ENCODE results near the gene SIRT4.

The SIRT4 gene

GRCh38 chr12:120278137-120279069 lies 23.7 kb upstream of the SIRT4 start:
- no peak for DNase-seq

- DNase-seq, result no peak
Observed at GRCh38 chr12:120283318-120283717, 18.8 kb upstream of the SIRT4 start.

DNA sequence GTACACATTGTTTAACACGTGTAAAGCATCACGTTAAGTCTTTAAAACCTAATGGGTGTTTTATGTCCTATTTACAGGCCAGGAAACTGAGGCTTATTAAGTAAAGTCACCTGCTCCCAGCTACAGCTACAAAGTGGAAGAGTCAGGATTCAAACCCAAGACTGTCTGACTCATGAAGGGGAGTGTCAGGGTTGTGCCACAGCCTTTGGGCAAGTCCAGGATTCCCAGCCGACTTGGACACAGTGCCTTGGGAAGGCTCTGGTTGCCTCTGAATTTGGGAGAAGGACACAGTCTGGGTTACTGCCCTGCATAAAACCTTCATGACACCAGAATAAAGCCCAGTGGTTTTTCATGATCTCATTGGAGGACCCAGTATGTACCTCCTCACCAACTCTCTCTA lies 17.7 kb upstream of the SIRT4 start:
- DNase-seq, result no peak

DNA sequence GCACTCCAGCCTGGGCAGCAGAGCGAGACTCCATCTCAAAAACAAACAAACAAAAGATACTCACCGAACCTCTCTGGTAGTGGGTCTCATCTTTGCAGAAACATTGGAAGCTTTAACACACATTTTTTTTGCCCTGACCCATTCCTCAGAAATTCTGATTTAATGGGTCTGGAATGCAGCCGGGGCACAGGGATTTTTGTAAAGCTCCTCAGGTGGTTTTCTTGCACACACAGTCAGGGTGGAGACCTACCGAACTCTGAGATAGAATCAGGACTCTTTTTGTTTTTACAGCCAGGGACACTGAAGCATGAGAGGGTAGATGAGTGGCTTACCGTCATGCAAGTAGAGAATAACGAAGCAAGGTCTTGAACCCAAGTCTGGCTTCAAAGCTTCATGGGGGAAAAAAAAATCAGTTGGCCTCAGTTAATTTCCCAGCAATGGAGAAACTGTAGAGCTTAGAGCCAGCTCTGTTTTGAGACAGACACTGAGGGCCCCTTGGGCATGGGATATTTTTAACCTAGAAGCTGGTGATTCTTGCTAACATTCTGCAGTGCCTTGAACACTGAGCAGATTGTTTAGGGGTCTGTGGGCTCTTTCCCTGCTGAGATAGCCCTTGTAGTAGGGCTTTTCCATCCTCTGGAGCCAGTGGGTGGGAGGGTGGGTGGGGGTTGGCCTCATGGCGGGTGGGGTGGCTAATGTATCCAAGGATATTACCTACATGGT lies 15.2 kb upstream of the SIRT4 start:
- DNase-seq, result no peak

- no peak for DNase-seq
Observed at GRCh38 chr12:120287491-120287890, 14.6 kb upstream of the SIRT4 start.

DNA sequence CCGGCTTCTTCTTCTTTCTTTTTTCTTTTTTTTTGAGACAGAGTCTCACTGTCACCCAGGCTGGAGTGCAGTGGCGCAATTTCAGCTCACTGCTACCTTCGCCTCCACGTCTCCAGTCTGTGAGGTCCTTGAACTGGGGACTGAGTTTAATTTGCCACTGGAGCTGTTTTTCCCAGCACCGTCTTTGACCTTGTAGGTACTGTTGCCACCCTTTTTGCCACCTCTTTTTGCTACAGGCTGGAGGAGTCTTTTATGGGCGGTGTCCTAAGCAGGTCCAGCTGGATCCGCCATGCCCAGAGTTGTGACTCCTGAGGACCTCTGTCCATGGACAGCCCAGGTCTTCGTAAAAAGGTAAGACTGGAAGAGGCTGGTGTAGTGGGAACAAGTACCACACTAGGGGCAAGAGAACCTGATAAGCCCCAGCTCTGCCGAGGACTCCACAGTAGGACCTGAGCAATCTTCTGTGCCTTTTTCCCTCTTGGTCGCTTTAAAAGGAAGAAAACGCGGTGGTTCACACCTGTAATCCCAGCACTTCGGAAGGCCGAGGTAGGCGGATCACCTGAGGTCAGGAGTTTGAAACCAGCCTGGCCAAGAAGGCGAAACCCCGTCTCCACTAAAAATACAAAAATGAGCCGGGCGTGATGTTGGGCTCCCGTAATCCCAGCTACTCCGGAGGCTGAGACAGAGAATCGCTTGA lies 11.4 kb upstream of the SIRT4 start:
- peak; percentile 76 for DNase-seq

DNA sequence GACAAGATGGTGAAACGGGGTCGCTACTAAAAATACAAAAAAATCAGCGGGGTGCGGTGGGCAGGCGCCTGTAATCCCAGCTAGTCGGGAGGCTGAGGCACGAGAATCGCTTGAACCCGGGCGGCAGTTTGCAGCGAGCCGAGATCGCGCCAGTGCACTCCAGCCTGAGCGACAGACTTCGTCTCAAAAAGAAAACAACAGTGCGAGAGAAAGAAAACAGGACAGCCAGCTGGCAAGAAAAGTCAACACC lies 9.8 kb upstream of the SIRT4 start:
- DNase-seq, result no peak

DNA sequence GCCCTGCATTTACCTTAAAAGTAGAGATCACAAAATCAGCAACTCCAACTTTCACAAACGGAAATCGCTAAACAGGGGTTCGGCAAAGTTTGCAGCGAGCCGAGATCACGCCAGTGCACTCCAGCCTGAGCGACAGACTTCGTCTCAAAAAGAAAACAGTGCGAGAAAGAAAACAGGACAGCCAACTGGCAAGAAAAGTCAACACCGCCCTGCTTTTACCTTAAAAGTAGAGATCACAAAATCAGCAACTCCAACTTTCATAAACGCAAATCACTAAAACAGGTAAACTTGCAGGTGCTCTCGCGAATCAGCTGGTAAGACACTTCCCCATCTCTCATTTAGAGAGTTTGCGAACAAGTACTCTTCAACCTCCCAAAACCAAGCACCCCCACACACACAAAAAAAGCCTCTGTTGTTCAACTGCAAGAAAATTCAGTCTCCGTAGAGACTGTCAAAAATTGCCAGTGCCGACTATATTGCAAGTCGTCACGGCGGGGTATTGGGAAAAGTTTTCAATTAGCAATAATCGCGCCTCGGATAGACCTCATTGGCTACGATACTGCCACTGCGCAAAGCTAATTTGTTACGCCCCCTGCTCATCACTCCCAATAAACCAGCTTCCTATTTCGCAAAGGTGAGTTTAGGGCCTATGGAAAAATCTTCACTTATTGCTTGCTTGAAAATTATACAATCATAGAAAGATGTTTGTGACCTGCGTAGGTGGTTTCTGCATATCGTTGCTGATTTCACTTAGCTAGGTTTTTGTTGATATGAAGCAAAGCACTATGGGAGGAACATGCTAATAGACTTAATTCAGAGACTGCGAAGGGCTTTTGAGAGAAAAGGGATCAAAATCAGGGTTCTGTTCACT lies 9.2 kb upstream of the SIRT4 start, which contains the start of gene RNU4-1:
RNU4-1 (minus strand) TSS at position 577 of the 871 bp plus-strand sequence.
- DNase-seq, result peak; percentile 98

- DNase-seq, result peak; percentile 55
Observed at GRCh38 chr12:120314220-120314619, 12.1 kb downstream of the SIRT4 start.

DNA sequence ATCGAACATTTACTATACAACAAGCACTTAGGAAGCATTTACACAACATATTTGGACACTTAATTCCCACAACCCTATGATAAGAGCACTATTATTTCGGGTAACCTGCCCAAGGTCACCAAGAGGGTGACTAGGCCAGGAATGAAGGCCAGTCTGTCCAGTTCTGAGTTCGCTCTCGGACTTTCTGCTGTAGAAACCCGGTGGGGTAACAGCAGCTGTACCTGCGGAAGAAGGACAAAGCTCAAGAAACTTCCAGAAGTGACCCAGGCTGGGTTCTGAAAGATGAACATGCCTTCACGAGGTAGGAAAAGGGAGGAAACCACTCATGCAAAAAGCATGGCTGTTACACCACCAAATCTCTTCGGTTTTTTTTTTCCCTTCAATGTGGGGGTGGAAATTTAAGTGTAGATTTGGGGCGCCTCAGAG lies 14.7 kb downstream of the SIRT4 start:
- peak; percentile 57 for DNase-seq

- DNase-seq, result peak; percentile 100
Observed at GRCh38 chr12:120317224-120318105, 15.3 kb downstream of the SIRT4 start.

- DNase-seq, result peak; percentile 27
Observed at GRCh38 chr12:120321382-120322202, 19.5 kb downstream of the SIRT4 start.

- DNase-seq, result no peak
Observed at GRCh38 chr12:120323772-120324171, 21.7 kb downstream of the SIRT4 start.

DNA sequence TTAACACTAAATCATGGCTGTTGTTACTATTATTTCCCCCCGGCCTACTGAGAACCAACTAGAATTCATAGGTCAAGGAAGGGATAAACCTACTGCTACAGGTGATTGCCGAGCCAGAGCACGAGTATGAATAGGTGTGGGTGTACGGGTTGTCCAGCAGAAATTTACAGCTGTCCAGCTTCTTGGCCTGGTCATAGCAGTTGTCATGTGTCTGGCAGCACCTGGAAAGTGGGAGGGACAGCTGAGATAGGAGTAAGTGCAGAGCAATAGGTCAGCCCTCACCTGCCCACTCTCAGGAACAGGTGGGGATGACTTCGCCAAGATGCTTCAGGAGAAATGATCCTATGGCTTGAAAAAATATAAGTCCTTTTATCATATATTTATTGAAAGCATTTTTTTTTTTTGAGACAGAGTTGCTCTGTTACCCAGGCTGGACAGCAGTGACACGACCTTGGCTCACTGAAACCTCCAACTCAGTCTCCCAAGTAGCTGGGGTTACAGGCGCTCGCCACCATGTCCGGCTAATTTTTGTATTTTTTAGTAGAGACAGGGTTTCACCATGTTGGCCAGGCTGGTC lies 22.8 kb downstream of the SIRT4 start:
- DNase-seq, result no peak

GRCh38 chr12:120327593-120327992 lies 25.5 kb downstream of the SIRT4 start, which contains the start of gene PLA2G1B:
Gene PLA2G1B, minus strand, starts transcription at chr12:120327779. Its CDS starts 26 bp downstream, at chr12:120327753.
- no peak for DNase-seq

- DNase-seq, result no peak
Observed at GRCh38 chr12:120328228-120328627, 26.1 kb downstream of the SIRT4 start.

DNA sequence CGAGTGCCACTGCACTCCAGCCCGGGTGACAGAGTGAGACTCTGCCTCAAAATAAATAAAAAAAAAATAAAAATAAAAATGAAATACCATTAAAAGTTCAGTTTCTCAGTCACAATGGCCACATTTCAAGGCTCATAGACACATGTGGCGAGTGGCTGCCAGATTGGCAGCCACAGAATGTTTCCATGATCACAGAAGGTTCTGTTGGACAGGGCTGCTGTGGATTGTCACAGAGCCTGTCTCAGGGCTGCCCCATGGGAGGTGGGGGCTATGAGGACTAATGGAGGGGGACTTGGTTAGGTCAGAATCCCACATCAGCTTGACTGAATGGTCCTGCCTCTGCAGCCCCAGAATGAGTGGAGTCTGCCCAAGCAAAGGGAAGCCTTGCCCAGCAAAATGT lies 29.3 kb downstream of the SIRT4 start:
- no peak for DNase-seq

DNA sequence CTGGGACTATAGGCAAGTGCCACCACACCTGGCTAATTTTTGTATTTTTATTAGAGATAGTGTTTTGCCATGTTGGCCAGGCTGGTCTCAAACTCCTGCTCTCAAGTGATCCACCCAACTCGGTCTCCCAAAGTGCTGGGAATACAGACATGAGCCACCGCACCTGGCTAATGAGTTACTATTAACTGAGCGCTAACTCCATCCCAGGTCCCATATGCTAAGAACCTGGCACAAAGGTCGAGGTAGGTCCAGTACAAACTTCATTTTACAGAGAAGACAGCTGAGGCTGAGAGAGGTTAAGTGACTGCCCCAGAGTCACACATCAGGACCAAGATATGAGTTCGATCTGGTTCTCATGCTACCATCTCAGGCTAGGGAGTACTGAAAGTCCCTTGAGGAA lies 29.9 kb downstream of the SIRT4 start:
- DNase-seq, result no peak

DNA sequence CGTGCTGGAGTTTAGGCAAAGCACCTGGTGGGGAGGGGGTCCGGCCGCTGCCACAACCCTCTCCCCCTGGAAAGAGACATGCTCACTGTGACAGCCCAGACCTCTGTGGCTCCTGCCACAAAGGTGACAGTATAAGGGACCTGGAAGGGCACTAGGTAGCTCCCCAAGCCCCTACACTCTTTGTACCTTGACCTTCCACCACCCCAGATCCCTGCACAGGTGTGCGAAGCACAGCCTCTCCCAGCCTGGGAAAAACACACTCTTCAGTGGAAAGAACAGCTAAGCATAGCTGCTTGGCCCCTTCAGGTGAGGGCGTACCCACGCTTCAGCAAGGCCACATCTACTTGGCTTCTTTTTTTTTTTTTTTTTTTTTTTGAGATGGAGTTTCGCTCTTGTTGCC lies 30.4 kb downstream of the SIRT4 start:
- no peak for DNase-seq

- peak; percentile 79 for DNase-seq
Observed at GRCh38 chr12:120335447-120335846, 33.3 kb downstream of the SIRT4 start.

Measured in NCI-H69 (cell line).